NCI-H2196 treated with DMSO at 0.1 percent for 48 hours (cell line): ENCODE data around the gene CLSTN2.

Experiments
- DNase-seq: peaks from one replicate; lab custom pipeline; 2025; ENCODE audit not compliant: unreplicated experiment; lab: John Stamatoyannopoulos, UW

Gene CLSTN2

GRCh38 chr3:140487566-140487965, 552.6 kb downstream of the CLSTN2 start:
- no peak for DNase-seq

GRCh38 chr3:140493271-140493670, 558.3 kb downstream of the CLSTN2 start:
- DNase-seq = no peak

DNA sequence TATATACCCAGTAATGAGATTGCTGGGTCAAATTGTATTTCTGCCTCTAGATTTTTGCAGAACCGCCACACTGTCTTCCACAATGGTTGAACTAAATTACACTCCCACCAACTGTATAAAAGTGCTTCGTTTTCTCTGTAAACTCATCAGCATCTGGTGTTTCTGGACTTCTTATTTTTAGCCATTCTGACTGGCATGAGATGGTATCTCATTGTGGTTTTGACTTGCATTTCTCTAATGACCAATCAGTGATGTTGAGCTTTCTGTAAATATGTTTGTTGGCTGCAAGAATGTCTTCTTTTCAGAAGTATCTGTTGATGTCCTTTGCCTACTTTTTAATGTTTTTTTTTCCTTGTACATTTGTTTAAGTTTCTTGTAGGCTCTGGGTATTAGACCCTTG, 560.0 kb downstream of the CLSTN2 start:
- no peak for DNase-seq

- no peak for DNase-seq
These were observed 562.3 kb downstream of the CLSTN2 start for GRCh38 chr3:140497331-140497730.

DNA sequence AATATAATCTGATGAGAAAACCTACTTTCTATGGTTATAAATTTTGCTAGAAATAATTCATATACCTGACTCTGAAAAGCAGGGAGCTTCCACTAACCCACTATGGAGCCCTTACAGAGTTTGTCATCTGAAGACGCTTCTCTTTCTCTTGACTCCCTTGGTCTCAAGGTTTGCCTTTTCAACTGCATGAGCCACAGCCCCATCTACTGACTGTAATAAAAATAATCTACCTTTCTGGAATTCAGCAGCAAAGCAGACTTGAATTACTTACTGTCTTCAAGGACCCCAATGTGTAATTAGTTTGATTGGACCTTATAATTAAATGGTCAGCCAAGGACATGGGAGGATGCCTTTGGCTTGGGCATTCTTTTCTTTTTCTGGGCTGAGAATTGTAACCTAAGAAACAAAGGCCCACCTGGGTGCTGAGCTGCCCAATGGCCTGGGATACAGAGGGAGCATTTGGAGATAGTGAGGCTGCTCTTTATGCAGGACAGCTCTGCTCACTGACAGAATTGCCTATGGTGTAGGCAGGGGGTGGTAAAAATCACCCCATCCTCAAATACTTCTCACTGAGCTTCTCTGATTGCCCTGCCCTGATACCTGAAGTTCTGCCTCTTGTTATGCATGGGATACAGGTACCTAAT, 564.3 kb downstream of the CLSTN2 start:
- DNase-seq = no peak

DNA sequence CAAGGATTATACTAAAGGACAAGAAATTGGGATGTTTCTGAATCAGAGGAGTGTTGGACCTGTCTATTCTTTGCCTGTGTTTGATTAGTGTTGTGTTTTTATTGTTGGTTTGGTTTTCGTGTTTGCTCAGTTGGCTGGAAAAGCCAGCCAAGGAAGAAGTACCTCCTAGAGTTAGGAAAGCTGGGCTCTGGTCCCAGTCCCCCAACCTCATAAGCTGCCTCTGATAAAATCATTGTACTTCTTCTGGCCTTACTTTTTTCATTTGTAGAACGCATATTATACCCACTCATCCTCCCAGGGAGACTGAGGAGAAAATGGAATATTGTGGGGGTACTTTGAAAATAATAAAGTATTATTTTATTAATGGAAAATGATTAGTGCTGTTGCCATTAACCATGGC, 565.5 kb downstream of the CLSTN2 start:
- no peak for DNase-seq

DNA sequence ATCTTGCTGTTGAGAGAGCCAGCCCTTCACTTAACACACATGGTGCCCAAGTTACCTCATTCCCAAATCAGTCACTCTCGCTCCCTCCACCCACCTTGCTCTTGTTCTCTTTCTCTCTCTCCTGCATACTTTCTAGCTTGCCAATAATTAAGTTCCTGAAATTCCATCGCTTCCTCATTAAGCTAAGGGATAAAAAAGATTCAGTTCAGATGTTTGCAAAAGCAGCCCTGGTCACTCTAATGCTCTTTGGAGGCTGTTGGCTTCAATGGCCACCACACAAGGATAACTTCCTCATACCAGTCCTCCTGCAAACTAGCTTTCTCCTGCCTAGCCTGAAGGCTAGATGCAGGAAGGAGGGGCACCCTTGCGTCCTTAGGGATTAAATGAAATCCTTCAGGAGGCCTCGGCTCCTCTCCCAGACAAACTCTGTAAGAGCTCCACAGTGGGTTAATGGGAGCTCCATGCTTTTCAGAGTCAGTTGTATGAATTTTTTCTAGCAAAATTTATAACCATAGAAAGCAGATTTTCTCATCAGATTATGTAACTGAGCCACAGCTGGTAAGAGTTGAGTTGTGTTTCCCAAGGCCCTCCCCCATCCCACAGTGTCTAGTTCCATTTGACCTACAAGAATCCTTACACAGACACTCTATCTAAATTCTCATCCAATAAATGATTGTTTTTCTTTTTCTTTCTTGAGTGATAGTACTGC, 566.2 kb downstream of the CLSTN2 start:
- DNase-seq = no peak

GRCh38 chr3:140501770-140502364, 566.9 kb downstream of the CLSTN2 start:
- DNase-seq = no peak

GRCh38 chr3:140505213-140505612, 570.2 kb downstream of the CLSTN2 start:
- no peak for DNase-seq

GRCh38 chr3:140505876-140506275, 570.9 kb downstream of the CLSTN2 start:
- no peak for DNase-seq

- DNase-seq = no peak
These were observed 573.6 kb downstream of the CLSTN2 start for GRCh38 chr3:140508550-140508949.

DNA sequence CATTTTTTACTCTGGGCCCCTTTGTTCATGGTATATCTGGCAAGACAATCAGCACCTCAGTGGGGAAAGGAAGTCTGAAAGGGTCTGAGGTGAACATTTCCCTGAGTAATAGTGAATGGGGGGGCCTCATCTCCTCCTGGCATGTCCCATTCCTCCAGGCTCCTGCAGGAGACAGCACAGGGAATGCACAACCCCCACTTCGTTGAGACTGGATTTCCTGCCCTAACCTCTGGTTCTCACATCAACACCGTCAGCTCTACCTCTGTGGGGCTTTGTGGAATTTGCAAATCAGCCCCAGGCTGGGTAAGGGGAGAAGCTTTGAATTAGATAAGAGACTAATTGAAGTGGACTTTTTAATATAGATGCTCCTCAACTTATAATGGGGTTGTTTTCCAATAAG, 574.5 kb downstream of the CLSTN2 start:
- DNase-seq = no peak

- DNase-seq = no peak
These were observed 575.4 kb downstream of the CLSTN2 start for GRCh38 chr3:140510303-140510861.

DNA sequence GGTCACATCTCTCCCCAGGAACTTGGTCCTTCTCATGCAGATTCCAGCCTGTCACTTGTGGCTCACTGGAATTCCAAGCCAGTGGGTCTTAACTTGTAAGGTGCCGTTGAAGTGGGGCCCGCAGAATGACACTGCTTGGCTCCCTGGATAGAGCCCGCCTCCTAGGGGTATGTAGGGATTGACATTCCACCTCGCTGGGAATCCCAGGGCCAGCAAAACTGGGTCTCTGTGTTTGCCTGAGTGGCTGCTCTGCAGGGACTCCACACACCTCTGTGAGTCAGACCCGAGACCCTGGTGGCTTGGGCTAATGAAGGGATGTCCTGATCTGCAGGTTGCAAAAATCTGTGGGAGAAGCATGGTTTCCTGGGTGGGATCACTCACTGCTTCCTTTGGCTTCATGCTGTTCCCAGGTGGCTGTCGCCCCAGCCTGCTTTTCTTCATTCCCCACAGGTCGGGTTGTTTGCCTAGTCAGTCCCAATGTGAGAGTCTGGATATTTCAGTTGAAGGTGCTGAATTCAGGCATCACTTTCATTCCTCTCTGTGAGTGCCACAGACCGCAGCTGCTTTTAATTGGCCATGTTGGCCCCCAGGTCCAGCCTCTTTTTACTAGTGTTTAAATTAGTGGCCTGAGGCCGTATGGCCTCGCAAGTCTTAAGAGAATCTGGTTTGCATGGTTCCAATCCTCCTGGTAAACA, 586.9 kb downstream of the CLSTN2 start:
- no peak for DNase-seq

DNA sequence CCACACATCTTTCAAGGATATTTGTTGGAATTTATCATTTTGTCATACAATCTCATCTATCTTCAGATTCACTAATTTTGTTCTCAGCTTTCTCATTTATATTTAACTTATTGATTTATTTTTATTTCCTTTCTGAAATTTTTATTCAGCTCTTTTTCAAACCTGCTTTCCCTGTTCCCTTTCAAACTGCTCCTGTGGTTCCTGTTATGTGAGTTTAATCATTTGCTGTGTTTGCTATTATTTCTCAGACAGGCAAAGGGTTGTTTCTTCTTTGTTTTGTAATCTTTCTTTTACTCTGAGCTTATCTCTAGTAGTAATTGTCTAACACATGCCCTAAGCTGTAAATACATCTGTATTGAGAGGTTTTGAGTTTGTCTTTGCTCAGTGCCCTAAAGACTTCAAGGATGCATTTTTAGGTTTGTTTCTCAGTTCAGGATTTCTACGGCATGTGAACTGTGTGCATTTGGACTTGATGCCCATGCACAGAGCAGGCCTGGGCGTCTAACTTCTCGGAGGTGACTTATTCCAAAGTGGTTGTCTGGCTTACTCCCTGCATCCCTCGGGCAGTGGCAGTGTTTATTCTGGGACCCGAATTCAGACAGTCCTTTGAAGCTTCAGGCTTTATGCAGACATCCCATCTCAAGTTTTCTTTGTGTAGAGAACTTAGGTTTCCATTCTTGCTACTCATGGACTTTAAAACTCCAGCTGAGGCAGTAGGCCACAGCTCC, 587.8 kb downstream of the CLSTN2 start:
- no peak for DNase-seq

GRCh38 chr3:140523600-140523999, 588.6 kb downstream of the CLSTN2 start:
- no peak for DNase-seq

DNA sequence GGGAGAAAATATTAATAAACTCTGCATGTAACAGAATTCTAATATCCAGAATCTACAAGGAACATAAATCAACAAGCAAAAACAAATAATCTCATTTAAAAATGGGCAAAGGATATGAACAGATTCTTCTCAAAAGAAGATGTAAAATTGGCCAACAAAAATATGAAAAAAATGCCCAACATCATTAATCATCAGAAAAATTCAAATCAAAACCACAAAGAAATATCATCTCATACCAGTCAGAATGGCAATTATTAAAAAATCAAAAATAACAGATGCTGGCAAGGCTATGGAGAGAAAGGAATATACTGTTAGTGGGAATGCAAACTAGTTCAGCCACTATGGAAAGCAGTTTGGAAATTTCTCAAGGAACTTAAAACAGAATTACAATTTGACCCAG, 592.2 kb downstream of the CLSTN2 start:
- DNase-seq = no peak

DNA sequence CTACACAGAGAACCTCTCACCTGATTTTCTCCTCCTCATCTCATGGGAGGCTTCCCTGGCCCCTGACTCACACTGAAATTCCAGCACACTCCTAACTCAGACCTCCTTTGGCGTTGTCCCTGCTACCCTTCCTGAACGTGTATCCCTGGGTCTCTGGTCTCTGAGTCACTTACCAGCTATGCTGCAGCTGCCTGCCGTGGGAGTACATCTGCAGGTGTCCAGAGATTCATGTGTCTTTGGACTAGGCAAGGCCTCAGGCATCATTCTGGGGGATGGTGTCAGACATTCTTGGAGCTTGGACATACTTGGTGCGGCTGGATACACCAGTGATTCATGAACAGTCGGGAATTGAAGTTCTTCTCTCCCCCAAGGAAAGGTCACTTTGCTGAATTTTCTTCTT, 594.1 kb downstream of the CLSTN2 start:
- no peak for DNase-seq

DNA sequence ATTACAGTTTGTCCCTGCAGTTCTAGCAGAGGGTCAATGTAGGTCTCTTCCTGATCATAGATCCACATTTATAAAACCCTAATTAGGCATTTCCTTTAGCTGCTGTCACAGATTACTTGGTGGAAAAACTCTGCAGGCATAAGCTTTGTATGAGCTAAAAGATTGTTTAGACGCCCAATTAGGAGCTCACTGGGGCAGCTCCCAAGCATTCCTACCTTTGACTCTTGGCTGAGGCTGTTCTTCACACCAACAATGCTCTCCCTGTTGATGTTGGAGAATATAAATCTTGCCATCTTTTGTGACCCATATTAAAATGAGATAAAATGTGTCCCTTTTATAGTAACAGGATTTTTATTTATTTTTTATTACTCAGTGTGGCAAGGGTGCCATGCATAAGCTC, 594.6 kb downstream of the CLSTN2 start:
- no peak for DNase-seq

- DNase-seq = no peak
These were observed 595.1 kb downstream of the CLSTN2 start for GRCh38 chr3:140530131-140530530.

DNA sequence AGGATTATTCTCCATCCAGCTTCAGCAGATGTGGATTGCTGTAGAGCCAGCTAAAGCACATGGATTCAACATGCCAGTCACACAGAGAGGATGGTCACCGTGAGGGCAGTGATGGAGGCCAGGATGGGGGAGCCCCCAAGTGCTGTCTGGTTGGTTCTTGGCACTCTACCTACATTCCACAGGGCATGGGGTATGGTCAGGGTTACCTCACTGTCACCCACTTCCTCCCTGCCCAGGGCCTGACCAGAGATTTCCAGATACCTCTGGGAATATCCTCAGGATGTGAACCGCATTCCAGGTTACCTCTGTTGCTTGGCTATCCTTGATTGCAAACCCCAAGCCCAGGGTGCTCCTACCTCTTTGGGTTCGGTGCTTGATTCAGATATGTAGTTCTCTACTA, 595.6 kb downstream of the CLSTN2 start:
- no peak for DNase-seq
